Measurements from ENCODE around the gene BEST1. TPM values are rescaled to one million over a fixed set of nuclear protein-coding genes. Genes with fewer than 3 reads are reported as not detected.

Gene BEST1
- total and polyA plus RNA-seq, 2 of the 13 experiments (the other 11 are each of a cell fraction or from before 2014, with no cell fraction given), result 0.09 to 0.65 TPM

GRCh38 chr11:61972112-61972671 is 22.0 kb downstream of the BEST1 start (continued):
- TF ChIP-seq DRAP1 (CRISPR knock-in tag; IDR thresholded peaks at IDR 0.05) (peak; percentile 36; the same call in 1 of the 2 replicates), MTF2 (CRISPR knock-in tag; IDR thresholded peaks at IDR 0.05; ENCODE audit: borderline replicate concordance) (no peak), ZNF142 (CRISPR knock-in tag; IDR thresholded peaks at IDR 0.05) (peak; percentile 41; the same call in 1 of the 2 replicates), HIVEP1 (CRISPR knock-in tag; IDR thresholded peaks at IDR 0.05) (peak; percentile 10; the same call in 1 of the 2 replicates), ZNF432 (CRISPR knock-in tag; IDR thresholded peaks at IDR 0.05; ENCODE audit: borderline replicate concordance) (no peak), NONO (IDR thresholded peaks at IDR 0.05) (no peak), NONO (CRISPR knock-in tag; conservative IDR thresholded peaks at IDR 0.05) (peak; percentile 50; the same call in 1 of the 2 replicates), ATF7-NPFF (CRISPR knock-in tag; IDR thresholded peaks at IDR 0.05; ENCODE audit: low read depth) (peak; percentile 8; the same call in 1 of the 2 replicates), IKZF5 (CRISPR knock-in tag; IDR thresholded peaks at IDR 0.05) (peak; percentile 14; the same call in 1 of the 2 replicates), SAFB2 (CRISPR knock-in tag; IDR thresholded peaks at IDR 0.05; ENCODE audit: borderline replicate concordance, low read depth) (0 out of 2 replicates have a peak, but pooled peaks have one; percentile 84), ZNF713 (CRISPR knock-in tag; IDR thresholded peaks at IDR 0.05) (no peak), SOX6 (IDR thresholded peaks at IDR 0.05) (no peak), SOX6 (CRISPR knock-in tag; IDR thresholded peaks at IDR 0.05) (peak; percentile 94), SIX4 (CRISPR knock-in tag; IDR thresholded peaks at IDR 0.05) (0 out of 2 replicates have a peak, but pooled peaks have one; percentile 4), RXRB (CRISPR knock-in tag; IDR thresholded peaks at IDR 0.05; ENCODE audit: borderline replicate concordance) (0 out of 2 replicates have a peak, but pooled peaks have one; percentile 3), THAP11 (CRISPR knock-in tag; IDR thresholded peaks at IDR 0.05) (peak; percentile 48; the same call in 1 of the 2 replicates), FOSL1 (CRISPR knock-in tag; IDR thresholded peaks at IDR 0.05; ENCODE audit: borderline replicate concordance) (no peak), NKX3-1 (CRISPR knock-in tag; IDR thresholded peaks at IDR 0.05) (peak; percentile 12; the same call in 1 of the 2 replicates), ZNF136 (CRISPR knock-in tag; IDR thresholded peaks at IDR 0.05; ENCODE audit: low read depth) (no peak), ZNF878 (CRISPR knock-in tag; IDR thresholded peaks at IDR 0.05) (peak; percentile 47; the same call in 1 of the 2 replicates), ZNF563 (CRISPR knock-in tag; IDR thresholded peaks at IDR 0.05) (0 out of 2 replicates have a peak, but pooled peaks have one; percentile 2)
- TF ChIP-seq, protein P1, sequence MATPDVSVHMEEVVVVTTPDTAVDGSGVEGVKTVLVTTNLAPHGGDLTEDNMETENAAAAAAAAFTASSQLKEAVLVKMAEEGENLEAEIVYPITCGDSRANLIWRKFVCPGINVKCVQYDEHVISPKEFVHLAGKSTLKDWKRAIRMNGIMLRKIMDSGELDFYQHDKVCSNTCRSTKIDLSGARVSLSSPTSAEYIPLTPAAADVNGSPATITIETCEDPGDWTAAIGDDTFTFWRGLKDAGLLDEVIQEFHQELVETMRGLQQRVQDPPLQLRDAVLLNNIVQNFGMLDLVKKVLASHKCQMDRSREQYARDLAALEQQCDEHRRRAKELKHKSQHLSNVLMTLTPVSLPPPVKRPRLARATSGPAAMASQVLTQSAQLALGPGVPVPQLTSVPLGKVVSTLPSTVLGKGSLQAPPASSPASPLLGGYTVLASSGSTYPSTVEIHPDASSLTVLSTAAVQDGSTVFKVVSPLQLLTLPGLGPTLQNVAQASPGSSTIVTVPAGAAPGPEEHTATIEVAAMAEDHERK (CRISPR knock-in tag; IDR thresholded peaks at IDR 0.05; ENCODE audit: low read depth), result no peak
